T47D (cell line): Measurements from ENCODE around the gene ACTN3.

ENCODE experiments used
- DNase-seq, 2 experiments: peaks; one replicate each; pipeline versions ENCODE4 v3.0.0 to v3.0.0-alpha.2; 2011 to 2012; ENCODE audit warnings: low read depth in 1 of 2, low spot score in 1 of 2
- JUND ChIP-seq: IDR thresholded peaks from 2 replicates; pipeline ENCODE4 v1.6.1; 2012; ENCODE audit warnings: low read depth
- in situ Hi-C: cut with HindIII; loops from 2 replicates; pipeline ENCODE4 v1.10.0; 2016; ENCODE audit warnings: low sequenced_read_pairs, low pct_unique_long_range_greater_than_20kb

Gene ACTN3

DNA sequence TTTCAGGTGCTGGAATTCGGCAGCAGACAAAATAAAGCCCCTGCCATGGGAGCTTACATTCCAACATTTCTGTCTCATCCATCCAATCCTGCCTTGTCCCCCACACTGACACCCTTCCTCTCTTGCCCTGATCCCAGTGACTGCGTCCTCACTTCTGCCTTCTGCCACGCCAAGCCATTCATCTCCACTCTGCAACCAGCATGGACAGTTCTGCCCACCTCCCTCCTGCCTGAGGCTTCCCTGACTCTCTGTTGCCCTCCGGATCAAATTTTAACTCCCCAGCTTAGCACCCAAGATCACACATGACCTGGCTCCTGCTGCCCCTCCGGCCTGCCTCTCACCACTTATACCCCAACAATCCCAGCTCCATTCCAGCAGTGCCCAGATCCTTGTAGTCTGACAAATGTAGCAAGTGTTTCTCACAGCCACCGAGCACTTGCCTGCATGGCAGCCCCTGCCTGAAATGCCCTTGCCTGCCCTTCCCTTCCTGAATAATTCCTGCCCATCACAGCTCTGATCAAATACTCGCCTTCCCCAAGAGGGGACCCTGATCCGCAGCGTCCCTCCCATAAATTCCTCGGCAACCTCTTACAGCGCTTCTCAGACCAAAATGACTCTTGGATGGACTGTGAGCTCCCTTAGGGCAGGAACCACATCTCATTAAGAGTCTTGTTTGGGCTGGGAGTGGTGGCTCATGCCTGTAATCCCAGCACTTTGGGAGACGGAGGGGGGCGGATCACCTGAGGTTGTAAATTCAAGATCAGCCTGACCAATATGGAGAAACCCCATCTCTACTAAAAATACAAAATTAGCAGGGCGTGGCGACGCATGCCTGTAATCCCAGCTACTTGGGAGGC lies 2.3 kb downstream of the ACTN3 start:
- in situ Hi-C loops = no loop called here
- no peak for TF ChIP-seq JUND
- no peak for DNase-seq

DNA sequence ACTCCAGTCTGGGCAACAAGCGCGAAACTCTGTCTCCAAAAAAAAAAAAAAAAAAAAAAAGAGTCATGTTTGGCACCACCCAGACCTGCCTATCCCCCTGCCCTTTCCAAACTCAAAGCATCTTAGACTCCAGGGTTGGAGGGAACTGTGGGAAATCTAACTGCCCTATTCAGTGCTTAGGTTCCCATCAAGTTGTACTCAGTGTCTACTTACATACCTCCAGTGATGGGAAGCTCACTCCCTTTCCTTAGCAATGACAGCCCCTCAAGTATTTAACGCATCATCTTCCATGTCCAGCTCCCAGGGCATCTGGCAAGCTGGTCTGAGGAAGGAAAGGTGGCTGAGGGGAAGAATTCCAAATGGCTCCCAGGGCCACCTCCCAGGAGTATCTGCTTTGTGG lies 3.0 kb downstream of the ACTN3 start:
- no peak for DNase-seq
- in situ Hi-C loops = no loop called here
- no peak for TF ChIP-seq JUND

DNA sequence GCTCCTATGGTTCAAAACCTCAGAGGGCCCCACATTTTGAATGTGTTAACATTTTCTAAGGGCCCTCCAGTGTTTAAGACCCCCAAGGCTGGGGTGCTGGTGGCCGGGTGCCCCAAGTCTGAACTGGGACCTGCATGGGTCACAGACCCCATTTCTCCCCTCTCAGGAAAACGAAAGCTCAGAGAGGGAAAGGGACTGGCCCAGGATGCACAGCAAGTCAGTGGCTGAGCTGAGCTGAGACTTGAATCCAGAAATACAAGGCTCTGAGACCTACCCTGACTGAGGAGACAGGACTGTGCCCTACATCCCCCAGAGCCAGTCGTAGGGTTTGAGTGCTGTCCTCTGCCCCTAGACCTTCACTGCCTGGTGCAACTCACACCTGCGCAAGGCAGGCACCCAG lies 4.2 kb downstream of the ACTN3 start:
- DNase-seq = no peak
- in situ Hi-C loops = no loop called here
- TF ChIP-seq JUND = no peak

DNA sequence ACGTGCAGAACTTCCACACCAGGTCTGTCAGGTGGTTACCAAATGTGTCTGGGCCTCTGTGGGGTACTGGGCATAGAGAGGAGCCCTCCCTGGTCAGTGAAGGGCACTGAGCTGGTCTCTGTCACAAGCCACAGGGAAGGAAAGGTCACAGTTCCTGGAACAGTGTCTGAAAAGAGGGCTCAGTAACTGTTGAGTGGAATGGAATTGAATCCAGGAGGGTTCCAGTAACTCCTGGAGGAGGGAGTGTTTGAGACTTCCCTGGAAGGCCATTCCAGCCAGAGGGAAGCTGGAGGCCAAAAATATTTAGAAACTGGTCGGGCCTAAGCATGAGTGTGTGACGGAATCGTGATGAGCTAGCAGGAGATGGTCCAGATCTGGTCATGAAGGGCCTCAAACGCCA lies 7.9 kb downstream of the ACTN3 start:
- TF ChIP-seq JUND = no peak
- DNase-seq = no peak
- in situ Hi-C loops = no loop called here

DNA sequence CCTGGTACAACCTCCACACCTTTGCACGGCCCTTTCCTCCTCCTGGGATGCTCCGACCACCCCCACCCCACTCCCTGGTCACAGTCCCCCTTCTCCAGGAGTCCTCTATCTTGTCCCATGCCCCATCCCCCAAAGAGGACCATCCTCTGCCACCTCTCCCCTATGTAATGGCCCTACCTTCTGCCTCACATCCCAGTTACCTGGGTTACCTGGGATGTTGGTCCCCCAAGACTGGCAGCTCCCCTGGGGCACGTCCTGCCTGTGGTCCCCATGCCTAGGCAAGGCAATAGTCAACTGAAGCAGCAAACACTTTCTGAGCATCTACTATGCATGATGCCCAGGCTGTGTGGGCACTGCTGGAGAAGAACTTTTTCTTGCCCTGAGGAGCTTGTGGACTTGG lies 8.7 kb downstream of the ACTN3 start:
- TF ChIP-seq JUND = no peak
- DNase-seq = no peak
- in situ Hi-C loops = no loop called here

DNA sequence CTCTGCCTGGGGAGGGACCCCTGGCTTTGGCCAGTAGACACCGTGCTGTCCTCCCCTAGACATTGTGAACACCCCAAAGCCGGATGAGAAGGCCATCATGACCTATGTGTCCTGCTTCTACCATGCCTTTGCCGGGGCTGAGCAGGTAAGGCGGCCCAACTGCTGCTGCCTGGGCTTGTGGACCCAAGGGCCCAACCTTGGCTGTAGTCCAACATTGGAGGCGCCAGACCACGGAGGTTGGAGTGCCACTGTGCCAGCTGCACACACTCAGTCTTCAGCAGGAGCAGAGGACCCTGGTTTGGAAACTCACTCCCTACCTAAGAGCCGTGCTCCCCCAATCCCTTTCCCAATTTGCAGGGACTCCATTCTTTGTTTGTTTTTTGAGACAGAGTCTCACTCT lies 9.4 kb downstream of the ACTN3 start:
- DNase-seq = no peak
- TF ChIP-seq JUND = no peak
- in situ Hi-C loops = no loop called here

DNA sequence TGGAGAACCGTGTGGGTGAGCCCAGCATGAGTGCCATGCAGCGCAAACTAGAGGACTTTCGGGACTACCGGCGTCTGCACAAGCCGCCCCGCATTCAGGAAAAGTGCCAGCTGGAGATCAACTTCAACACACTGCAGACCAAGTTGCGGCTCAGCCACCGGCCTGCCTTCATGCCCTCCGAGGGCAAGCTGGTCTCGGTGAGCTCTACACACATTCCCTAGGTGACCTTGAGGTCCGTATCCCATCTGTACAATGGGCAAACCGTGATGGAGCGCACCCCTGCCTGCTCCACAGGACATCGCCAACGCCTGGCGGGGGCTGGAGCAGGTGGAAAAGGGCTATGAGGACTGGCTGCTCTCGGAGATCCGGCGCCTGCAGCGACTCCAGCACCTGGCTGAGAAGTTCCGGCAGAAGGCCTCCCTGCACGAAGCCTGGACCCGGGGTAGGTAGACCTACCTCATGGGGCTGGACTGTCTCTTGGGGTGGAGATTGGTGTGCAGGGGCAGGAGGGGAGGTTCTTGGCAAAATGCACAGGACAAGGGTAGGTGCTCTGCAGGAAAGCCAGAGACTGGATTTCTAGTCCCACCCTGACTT lies 11.1 kb downstream of the ACTN3 start:
- in situ Hi-C loops = no loop called here
- TF ChIP-seq JUND = no peak
- no peak for DNase-seq

DNA sequence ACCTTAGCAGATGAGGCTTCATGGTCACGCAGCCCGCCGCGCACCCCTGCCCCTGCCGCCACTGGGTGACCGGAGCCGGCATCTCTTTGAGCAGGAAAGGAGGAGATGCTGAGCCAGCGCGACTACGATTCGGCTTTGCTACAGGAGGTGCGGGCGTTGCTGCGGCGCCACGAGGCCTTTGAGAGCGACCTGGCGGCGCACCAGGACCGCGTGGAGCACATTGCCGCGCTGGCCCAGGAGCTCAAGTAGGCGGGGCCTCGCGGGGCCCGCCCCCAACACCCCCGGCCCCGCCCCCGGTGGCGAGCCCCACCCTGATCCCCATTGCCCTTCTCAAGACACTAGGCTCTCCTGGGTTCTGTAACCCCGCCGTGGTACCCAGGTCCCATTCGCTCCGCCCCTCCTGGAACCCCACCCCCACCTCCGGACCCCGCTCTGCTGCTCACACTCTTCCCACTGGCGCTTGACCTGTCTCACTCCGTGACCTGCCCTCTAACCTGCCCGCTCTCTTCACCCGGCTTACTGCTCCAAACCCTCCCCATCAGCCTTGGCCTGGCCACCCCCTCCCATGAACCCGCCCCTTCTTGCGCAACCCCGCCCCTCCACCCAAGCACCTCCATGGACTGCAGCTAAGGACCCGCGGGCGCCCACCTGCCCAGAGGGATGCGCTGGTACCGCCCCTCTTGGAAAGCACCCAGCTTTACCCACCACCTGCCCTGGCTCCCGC lies 12.6 kb downstream of the ACTN3 start:
- TF ChIP-seq JUND = no peak
- DNase-seq = no peak
- in situ Hi-C loops = no loop called here

DNA sequence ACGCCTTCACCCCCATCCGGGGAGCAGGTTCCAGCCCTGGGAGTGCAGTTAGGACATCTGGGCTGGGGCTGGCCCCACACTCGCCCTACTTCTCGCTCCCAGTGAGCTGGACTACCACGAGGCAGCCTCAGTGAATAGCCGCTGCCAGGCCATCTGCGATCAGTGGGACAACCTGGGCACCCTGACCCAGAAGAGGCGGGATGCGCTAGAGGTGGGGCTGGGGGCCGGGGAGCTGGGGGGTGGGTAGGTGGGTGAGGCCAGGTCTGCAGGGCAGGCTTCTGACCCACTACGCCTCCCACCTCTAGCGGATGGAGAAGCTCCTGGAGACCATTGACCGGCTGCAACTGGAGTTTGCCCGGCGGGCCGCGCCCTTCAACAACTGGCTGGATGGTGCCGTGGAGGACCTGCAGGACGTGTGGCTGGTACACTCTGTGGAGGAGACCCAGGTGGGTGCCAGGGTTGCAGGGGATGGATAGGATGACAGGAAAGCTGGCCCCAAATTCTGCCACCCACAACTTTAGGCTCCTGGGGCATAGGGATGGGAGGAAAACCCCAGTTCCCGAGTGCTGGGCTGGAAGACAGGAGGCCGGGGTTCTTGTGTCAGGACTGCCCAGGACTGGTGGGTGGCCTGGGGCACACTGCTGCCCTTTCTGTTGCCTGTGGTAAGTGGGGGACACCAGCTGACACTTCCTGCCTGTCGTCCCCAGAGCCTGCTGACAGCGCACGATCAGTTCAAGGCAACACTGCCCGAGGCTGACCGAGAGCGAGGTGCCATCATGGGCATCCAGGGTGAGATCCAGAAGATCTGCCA lies 13.4 kb downstream of the ACTN3 start:
- TF ChIP-seq JUND = no peak
- in situ Hi-C loops = no loop called here
- no peak for DNase-seq

DNA sequence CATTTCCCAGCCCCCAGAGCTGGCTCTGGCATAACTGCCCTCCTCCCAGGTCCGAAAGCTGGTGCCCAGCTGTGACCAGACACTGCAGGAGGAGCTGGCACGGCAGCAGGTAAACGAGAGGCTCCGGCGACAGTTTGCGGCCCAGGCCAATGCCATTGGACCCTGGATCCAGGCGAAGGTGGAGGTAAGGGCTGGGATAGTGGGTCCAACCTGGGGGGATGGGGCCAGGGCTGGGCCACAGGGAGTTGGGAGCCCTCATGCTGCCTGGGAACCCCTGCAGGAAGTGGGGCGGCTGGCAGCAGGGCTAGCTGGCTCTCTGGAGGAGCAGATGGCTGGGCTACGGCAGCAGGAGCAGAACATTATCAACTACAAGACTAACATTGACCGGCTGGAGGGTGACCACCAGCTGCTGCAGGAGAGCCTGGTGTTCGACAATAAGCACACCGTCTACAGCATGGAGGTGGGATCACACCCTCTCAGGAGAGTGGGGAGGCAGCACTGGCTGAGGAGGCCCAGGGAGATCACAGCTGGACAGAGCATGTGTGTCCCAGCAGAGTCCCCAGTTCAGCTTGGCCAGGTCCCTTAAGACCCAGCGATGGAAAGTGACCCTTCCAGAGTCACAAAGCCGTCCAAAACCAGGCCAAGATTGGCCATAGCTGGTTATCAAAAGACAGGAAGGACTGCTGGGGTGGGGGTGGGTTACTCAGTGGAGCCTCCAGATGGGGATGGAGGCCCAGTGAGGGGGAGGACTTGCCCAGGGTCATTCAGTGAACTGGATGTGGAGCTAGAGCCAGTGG lies 14.7 kb downstream of the ACTN3 start:
- in situ Hi-C loops = no loop called here
- no peak for DNase-seq
- no peak for TF ChIP-seq JUND

DNA sequence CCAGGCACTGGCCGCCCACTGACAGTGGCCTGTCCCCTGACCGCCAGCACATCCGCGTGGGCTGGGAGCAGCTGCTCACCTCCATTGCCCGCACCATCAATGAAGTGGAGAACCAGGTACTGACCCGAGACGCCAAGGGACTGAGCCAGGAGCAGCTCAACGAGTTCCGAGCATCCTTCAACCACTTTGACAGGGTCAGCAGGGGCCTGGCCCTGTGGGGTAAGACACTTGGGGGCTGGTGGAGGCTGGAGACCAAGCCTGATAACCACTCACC lies 15.2 kb downstream of the ACTN3 start:
- no peak for DNase-seq
- TF ChIP-seq JUND = no peak
- in situ Hi-C loops = no loop called here

DNA sequence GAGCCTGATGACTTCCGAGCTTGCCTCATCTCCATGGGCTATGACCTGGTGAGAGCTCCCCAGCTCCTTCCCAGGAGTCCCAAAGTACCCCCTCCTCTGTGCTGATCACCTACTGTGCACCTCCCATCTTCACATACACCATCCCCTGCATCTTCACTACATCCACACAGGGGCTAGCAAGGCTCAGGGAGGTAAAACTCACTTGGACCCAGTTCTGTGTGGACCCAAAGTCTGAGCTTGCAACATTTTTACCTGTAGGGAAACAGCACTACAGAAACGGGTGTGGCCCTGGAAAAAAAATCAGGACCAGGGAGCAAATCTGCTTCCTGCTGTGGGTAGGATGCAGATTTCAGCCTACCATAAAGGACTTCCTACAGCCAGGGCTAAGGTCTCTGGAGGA lies 15.6 kb downstream of the ACTN3 start:
- no peak for TF ChIP-seq JUND
- no peak for DNase-seq
- in situ Hi-C loops = no loop called here
